ENCODE data around the gene SRSF11.

DNA sequence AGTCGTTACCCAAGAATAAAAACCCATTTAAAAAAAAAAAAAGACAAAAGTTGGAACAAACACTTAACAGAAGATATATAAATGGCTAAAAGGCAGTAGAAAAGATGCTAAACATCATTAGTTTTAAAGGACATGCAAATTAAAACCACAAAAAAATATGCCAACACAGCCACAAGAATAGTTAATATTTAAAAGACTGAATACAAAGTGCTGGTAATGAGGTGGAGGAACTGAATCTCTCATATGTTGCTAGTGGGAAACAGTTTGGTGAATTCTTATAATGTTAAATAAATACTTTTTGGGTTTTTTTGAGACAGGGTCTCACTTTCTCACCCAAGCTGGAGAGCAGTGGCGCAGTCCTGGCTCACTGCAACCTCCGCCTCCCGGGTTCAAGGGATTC is 25.8 kb upstream of the SRSF11 start:
- TF ChIP-seq CTCF (IDR thresholded peaks at IDR 0.05; ENCODE audit: poor library complexity, severe bottlenecking): no peak
- no peak for TF ChIP-seq EZH2 (IDR thresholded peaks at IDR 0.05; ENCODE audit: borderline replicate concordance, insufficient read depth, low read length, poor library complexity, severe bottlenecking)
- no peak for TF ChIP-seq REST (IDR thresholded peaks at IDR 0.05; ENCODE audit: borderline replicate concordance)
- TF ChIP-seq EP300 (conservative IDR thresholded peaks at IDR 0.05; ENCODE audit: poor library complexity, severe bottlenecking): no peak

Data from neural cell (in vitro differentiated cells).